Posterior vena cava (tissue), 2 donors: ENCODE data around the gene NTRK2. TPM values are rescaled to one million over a fixed set of nuclear protein-coding genes. Genes with fewer than 3 reads are reported as not detected.

Experiments
- DNase-seq: peaks from one replicate; pipeline ENCODE4 v3.0.0-alpha.2; 2020; ENCODE audit warnings: low spot score
- intact Hi-C, 2 donors: fragments of 100-400 bp; cut with DNase I; formaldehyde crosslinking; loops; one replicate each; pipeline versions ENCODE4 v1.14.1 to v1.14.2; 2022 to 2023
- total RNA-seq, 2 donors: library from RNA; stranded (reverse); fragmentation: NEBNext Ultra II Directional; extraction: Animal tissue kit (Norgen Biotek cat#: 25700); gene quantifications; one replicate each; pipeline ENCODE4 v1.2.1, GENCODE V29; 2021
- donor health status: DM: yes; HTN: yes; CAD: no.
- donor health status: DM: yes; HTN: yes; CAD: no.

The NTRK2 gene
- total RNA-seq, 2 donors from 2014 or later = 19.2 to 43.8 TPM

- intact Hi-C loops = no loop called here
- no peak for DNase-seq
Observed at GRCh38 chr9:84804951-84805694, 135.6 kb downstream of the NTRK2 start.

GRCh38 chr9:84807431-84807830 is 137.9 kb downstream of the NTRK2 start:
- intact Hi-C loops = no loop called here
- DNase-seq = no peak

GRCh38 chr9:84807870-84808390 is 138.4 kb downstream of the NTRK2 start:
- intact Hi-C loops = no loop called here
- DNase-seq = no peak

GRCh38 chr9:84808416-84808815 is 138.9 kb downstream of the NTRK2 start:
- intact Hi-C loops = no loop called here
- no peak for DNase-seq

GRCh38 chr9:84811072-84811750 is 141.7 kb downstream of the NTRK2 start:
- intact Hi-C loops = no loop called here
- no peak for DNase-seq

GRCh38 chr9:84811751-84812074 is 142.2 kb downstream of the NTRK2 start:
- intact Hi-C loops = no loop called here
- no peak for DNase-seq

GRCh38 chr9:84812355-84812754 is 142.8 kb downstream of the NTRK2 start:
- intact Hi-C loops = no loop called here
- DNase-seq = no peak

GRCh38 chr9:84812847-84813246 is 143.3 kb downstream of the NTRK2 start:
- no peak for DNase-seq
- intact Hi-C loops = no loop called here

GRCh38 chr9:84815554-84815953 is 146.0 kb downstream of the NTRK2 start:
- DNase-seq = no peak
- intact Hi-C loops = no loop called here

- DNase-seq = no peak
- intact Hi-C loops = no loop called here
Observed at GRCh38 chr9:84817038-84817437, 147.5 kb downstream of the NTRK2 start.

- no peak for DNase-seq
- intact Hi-C loops = no loop called here
Observed at GRCh38 chr9:84818791-84819190, 149.3 kb downstream of the NTRK2 start.

- intact Hi-C loops = no loop called here
- no peak for DNase-seq
Observed at GRCh38 chr9:84819491-84819991, 150.0 kb downstream of the NTRK2 start.

GRCh38 chr9:84821431-84821830 is 151.9 kb downstream of the NTRK2 start:
- no peak for DNase-seq
- intact Hi-C loops = no loop called here

GRCh38 chr9:84822589-84823233 is 153.2 kb downstream of the NTRK2 start:
- intact Hi-C loops = no loop called here
- no peak for DNase-seq

GRCh38 chr9:84823421-84824271 is 154.1 kb downstream of the NTRK2 start:
- DNase-seq = no peak
- intact Hi-C loops = no loop called here

- DNase-seq = no peak
- intact Hi-C loops = no loop called here
Observed at GRCh38 chr9:84827216-84827765, 157.8 kb downstream of the NTRK2 start.

GRCh38 chr9:84828046-84828445 is 158.5 kb downstream of the NTRK2 start:
- intact Hi-C loops = no loop called here
- no peak for DNase-seq

GRCh38 chr9:84829471-84829870 is 159.9 kb downstream of the NTRK2 start:
- intact Hi-C loops = no loop called here
- DNase-seq = no peak
